Left forelimb (tissue), 1 donor: Measurements from ENCODE around the gene SPPL2C.

Experiments used
- DNase-seq: peaks from one replicate; pipeline ENCODE4 v3.0.0-alpha.2; 2018; ENCODE audit warnings: low spot score

SPPL2C gene

DNA sequence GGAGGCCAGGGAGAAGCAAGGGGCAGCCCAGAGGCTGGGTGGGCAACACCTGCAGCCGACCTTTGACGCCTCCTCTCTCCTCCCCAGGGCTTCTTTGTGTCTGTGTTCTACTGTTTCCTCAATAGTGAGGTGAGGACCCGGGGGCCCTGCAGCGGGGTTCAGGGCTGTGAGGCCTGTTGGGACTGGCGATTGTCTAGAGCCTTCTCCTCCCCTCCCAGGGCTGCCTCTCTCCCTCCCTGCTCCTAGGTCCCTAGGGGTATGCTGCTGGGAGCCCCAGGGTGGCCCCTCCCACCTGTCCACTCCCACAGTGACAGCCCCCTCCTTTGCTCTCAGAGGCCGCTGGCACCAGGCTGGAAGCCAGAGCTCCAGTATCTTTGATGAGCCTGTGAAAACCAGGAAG, 10.8 kb upstream of the SPPL2C start:
- no peak for DNase-seq

DNA sequence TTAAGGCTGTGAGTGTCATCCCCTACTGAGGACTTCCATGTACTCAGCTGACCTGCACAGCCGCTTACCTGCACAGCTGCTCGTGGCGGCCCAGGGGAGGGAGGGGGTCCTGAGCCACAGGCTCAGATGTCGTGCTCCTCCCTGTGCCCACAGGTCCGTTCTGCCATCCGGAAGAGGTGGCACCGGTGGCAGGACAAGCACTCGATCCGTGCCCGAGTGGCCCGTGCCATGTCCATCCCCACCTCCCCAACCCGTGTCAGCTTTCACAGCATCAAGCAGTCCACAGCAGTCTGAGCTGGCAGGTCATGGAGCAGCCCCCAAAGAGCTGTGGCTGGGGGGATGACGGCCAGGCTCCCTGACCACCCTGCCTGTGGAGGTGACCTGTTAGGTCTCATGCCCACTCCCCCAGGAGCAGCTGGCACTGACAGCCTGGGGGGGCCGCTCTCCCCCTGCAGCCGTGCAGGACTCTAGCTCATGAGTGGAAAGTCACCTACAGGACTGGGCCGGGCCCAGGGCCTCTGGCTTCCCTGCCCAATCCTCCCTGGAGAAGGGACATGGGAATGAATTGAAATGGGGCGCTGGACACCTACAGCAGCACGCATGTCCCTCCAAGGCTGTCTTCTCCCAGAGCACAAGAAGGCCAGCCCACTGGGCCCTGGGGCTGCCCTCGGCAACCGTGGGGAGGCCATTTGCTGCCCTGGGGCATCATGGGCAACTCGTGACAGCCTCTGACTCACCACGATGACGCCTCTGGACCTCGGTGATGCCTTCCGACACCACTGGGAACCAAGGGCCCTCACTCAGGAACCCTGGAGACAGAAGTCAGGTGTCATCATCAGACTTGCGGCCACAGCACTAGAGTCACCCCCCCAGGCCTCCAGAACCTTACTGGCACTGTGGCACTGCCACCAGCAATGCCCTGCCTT, 9.9 kb upstream of the SPPL2C start:
- DNase-seq, result no peak

DNA sequence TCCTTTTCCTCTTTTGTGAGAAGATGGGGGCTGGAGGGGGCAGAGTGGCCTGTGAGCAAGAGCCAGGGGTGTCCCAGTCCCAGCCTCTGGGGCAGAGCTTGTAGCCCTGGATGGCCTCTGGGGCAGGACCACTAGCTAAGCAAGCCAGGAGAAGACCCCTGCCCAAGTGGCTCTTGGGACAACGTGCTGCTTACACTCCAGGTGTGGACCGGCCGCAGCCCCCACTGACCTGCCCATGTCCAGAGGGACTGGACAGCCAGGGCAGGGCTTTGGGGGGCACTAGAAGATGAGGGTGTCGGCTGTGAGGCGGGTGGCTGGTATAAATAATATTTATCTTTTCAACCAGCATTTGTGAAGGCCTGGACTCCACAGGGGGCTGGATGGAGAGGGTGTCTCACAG, 9.2 kb upstream of the SPPL2C start:
- no peak for DNase-seq

DNA sequence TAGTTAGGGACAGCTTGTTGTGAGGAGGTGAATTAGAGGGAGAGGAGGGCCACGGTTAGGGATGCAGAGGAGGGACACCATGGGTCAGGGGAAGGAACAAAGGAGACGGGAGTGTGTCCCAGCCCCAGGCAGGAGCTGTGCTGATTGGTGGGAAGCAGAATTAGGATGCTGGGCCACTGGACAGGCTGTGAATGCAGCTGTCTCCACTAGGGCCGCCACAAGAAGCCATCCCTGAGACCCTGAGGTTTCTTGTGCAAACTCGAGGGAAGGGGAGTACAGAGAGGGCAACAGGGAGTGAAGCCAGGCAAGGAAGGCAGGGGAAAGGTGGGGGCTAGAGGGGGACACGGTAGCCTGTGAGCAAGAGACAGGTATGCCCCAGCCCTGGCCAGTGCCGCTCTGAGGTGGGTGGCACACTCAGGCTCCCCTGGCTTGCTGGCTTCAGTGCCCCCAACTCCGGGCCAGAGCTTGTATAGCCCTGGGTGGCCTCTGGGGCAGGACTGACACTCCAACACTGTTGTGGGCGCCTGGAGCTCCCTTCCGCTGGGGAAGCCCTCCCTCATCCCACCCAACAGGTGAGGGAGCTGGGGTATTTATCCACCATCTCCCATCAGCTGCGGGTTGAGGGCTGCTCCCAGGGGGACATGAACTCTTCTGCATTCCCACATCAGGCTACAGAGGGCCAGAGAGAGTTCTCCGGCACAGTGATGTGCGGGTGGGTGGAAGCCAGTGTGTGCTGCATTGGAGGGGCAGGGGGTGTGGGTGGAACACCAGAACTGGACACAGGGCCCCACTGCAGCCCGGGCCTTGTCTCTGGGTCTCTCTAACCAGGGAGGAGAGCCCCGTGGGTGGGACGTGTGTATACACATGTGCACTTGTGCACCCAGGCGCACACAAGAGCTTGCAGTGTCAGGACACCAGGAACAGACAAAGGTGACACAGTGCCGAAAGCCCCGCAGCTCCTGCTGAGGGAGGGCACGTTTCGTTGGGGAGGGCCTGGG, 8.3 kb upstream of the SPPL2C start:
- DNase-seq, result no peak

DNA sequence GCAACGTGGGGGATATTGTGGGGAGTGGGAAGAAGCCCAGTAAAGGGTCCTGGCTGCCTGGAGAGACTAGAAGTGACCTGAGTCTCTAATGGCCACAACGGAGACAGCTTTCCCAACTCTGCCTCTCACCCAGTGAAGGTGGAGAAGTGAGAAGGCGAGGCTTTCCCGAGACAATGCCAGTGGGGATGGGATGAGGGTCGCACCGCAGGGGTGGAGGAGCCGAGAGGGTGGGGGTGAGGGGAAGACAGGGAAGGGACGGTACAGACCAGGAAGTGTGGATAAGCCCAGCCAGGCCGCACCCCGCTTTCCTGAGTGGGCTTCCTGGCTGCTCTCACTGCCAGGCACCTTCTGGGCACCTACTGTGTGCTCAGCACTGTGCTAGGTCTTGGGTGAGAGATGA, 7.5 kb upstream of the SPPL2C start:
- no peak for DNase-seq

DNA sequence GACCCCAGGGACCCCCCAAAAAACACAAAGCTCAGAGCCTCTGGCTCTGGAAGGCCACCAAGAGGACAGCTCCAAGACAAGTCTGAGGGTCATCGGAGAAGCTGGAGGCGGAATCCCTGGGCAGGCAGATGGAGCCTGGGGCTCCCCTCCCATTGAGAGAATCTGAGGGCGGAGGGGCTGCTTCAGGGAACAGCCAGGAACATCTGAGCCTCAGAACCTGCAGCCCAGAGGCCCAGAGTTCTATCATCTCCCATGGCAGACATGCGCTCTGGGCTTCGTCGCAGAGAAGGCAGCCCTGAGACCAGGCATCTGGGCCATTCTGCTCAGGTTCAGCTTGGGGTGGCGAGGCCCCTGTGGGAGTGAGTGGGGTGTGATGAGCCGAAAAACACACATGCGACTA, 7.1 kb upstream of the SPPL2C start:
- DNase-seq, result no peak

DNA sequence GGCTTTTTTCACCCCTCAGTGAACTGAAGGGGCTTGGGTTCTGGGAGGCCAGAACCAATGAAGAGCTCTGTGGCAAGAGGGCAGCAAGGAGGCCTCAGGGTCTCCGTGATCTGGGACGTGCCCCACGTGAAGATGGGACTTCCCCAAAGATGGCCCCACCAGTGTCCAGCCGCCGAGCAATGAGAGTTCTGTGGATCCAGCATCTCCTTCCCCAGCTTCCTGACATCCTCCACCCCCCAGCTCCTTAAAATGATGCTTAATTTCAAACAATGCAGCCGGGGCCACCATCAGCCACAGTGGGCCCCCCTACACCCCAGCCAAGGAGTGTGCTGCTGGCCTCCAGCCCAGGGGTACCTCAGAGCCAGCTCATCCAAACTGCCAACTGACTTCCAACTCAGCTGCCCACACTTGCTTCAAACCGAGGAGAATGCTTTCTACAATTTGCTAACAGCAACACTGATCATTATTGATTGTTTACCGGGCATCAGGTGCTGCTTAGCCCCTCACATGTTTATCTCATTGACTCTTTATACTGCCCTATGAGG, 5.9 kb upstream of the SPPL2C start:
- DNase-seq, result no peak

DNA sequence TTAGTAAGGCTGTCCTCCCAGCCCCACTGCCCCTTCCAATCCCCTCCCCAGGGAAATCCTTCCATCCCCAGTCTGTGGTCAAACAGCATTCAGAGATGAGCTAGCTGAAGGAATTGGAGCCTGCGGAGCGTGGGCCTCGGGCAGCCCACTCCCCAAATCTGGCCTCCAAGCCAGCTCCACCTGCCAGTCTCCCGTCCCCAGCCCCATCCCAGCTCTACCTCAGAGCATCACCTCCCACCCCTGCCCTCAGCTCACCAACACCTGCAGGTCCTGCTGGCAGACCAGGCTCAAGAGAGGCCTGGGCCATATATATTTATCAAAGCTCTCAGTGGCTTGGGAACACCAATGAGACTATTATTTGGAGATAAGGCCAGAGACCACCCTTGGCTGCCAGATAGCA, 5.2 kb upstream of the SPPL2C start:
- DNase-seq, result no peak

DNA sequence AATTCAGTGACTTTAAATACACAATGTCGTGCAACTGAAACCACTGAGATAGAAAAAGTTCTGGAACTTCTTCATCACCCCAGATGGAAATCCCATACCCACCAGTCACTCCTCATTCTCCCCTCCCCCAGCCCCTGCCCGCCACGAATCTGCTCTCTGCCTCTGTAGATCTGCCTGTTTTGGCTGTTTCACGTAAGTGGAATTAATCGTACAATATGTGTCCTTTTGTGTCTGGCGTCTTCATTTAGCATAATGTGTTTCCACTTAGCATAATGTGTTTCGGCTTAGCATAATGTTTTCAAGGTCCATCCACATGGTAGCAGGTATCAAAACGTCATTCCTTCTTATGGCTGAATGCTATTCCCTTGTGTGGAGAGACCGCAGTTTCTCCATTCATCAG, 3.5 kb upstream of the SPPL2C start:
- no peak for DNase-seq

DNA sequence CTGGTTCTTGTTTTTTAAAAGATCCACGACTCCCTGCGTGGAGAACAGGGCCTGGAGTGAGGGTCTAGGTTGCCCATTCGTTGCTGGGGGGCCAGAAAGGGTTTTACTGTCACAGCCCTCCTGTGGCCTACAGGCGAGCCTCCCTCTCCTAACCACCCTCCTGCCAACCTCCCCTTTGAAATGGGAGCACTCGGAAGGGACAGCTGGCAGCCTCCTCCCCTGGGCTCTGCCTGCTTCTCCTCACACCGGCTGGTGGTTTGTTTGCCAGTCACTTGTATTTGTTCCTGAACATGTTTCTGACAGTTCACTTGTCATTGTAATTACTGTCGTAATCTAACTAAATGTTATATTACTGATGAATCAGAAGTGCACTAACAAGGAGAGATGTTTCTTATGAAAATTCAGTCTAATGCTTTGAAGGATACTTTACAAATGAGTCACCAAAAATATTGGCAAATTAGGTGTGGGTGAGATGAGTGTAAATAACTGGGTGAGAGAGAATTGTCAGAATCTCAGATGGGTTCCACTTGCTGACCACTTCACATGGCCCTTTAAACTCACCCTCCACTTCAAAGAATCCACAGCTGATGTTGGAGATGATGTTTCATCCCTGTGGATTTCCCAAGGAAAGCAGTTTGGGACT, 2.7 kb upstream of the SPPL2C start:
- no peak for DNase-seq

DNA sequence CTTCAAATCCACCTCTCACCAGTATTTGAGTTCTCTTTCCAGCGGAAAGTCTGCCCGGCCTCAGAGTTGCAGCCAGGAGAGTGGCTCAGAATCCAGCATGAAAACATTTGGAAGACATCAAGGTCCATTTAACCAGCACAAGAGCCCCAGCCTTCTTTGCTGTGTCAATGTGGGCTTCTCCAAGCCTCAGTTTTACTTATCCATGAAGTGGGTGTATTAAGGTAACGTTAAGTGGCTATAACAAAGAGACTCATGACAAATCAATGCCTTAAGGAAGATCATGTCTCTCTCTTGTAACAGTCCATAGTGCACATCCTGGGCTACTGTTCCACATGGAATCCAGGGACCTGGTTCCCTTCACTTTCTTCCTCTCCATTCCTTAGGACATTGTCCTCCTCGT, 959 bp upstream of the SPPL2C start:
- DNase-seq, result no peak

DNA sequence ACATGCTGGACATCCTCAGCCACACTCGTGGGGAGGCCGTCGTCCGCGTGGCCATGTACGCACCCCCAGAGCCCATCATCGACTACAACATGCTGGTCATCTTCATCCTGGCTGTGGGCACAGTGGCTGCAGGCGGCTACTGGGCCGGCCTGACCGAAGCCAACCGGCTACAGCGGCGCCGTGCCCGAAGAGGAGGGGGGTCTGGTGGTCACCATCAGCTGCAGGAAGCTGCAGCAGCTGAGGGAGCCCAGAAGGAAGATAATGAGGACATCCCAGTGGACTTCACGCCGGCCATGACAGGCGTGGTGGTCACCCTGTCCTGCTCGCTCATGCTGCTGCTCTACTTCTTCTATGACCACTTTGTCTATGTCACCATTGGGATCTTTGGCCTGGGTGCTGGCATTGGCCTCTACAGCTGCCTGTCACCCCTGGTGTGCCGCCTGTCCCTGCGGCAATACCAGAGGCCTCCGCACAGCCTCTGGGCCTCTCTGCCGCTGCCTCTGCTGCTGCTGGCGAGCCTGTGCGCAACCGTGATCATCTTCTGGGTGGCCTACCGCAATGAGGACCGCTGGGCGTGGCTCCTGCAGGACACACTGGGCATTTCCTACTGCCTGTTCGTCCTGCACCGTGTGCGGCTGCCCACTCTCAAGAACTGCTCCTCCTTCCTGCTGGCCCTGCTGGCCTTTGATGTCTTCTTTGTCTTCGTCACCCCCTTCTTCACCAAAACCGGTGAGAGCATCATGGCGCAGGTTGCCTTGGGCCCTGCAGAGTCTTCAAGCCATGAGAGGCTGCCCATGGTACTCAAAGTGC, 900 bp downstream of the SPPL2C start:
- no peak for DNase-seq

DNA sequence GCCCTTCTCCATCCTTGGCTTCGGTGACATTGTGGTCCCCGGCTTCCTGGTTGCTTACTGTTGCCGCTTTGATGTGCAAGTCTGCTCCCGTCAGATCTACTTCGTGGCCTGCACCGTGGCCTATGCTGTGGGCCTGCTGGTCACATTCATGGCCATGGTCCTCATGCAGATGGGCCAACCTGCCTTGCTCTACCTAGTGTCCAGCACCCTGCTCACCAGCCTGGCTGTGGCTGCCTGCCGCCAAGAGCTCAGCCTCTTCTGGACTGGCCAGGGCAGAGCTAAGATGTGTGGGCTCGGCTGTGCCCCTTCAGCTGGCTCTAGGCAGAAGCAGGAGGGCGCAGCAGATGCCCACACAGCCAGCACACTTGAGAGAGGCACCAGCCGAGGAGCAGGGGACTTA, 1.5 kb downstream of the SPPL2C start:
- DNase-seq, result no peak

DNA sequence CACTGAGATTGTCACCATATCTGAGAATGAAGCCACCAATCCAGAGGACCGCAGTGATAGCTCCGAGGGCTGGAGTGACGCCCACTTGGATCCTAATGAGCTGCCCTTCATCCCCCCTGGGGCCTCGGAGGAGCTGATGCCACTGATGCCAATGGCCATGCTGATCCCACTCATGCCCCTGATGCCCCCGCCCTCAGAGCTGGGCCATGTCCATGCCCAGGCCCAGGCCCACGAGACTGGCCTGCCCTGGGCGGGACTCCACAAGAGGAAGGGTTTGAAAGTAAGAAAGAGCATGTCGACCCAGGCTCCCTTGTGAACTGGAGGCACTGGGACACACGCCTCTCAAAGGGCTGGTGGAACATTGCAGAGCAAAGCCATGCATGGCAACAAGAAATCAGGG, 2.0 kb downstream of the SPPL2C start:
- no peak for DNase-seq

DNA sequence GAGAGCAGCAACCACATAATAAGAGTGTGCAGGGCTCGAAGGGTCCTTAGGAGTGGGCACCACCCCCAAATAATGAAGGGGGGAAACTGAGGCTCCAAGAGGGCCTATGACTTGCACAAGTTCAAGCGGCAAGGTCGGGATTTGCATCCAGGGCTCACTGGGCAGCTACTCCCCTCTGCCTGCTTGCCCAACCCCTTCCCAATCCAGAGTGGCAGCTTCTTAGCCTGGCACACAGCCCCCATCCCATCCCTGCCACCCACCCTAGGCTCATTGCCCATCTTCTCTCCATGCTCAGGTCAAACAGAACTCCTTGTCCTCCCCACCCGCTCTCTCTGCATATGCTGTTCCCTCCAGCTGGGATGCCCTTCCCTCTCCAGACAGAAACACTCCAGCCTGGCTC, 2.4 kb downstream of the SPPL2C start:
- DNase-seq, result no peak

DNA sequence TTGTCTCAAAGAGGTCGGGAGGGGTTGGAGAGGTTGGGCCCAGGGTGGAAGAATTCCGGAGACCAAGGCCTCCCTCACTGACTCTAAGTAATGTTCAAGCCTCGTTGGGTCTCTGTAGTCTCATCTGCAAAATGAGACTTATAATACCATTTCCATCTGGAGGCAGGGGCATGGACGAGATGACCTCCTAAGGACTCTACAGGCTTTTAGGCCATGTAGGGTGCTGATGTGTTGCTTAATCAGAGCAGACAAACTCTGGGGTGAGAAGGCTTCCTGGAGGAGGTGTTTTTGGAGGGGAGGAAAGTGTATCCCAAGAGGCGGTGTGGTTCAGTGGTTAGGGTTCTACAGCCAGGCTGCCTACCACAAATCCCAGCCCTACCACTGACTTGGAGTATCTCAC, 3.1 kb downstream of the SPPL2C start:
- no peak for DNase-seq

DNA sequence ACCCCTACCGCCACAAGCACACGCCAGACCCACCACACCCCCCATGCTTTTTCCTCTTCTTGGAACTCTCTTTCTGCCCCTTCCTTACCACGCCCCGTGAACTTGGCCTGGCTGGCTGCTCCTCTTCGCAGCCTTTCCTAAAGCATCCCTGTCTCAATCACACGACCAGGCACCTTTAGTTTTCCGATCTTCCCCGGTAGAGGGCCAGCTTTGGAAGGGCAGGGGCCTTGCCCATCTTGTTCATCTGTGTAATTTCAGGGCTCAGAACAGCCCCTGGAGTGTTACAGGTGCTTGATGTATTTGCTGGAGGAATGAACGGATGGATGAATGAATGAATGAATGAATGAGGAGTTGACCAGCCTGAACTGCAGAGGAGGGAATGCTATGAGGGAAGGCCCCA, 3.7 kb downstream of the SPPL2C start:
- no peak for DNase-seq

DNA sequence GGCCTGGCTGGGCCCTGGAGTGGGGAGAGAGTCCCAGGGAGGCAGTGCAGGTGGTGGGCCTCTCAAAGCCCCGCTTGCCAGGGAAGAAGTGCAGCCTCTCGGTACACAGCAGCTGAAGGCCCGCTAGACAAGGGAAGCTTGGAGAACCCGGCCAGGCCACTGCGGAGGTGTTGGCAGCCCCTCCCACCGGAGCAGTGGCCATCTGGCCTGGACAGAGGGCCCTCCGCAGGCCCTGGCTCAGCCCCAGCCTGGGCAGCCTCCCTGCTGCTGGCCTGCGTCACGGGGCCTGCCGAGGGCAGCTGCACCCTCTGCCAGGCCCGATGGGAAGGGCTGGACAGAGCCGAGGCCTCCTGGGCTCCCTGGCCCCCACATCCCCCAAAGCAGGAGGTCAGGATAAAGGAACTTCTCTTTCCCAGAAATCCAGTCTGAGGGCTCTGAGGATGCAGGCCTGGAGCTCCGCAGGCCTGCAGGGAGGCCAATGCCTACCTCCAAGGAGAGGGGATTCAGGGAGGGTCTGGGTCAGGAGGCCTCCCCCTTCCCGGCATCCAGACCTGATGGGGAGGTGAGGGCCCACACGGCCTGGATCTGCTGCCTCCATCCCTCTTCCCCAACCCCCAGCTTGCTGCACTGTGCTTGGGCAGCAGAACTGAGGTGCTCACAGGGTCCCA, 4.3 kb downstream of the SPPL2C start:
- no peak for DNase-seq

DNA sequence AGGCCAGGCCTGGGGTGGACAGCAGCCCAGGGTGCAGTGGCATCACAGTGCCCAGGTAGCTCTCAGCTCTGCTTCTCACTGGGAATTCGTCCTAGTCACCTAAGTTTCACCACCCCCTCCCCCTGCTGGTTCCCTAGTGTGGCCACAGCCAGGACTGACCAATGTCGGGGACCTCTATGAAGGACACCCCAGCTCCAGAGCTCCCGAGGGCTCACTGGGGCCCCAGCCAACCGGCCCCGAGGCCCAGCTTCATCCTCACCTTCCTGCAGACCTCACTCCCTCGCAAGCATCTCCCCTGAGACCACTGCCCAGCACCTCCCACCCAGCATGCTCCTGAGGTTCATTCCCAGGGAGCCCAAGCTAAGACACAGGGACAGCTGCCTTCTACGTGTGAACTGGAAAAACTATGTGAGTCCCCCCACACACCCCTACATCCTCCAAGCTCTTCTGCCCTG, 4.9 kb downstream of the SPPL2C start:
- no peak for DNase-seq

DNA sequence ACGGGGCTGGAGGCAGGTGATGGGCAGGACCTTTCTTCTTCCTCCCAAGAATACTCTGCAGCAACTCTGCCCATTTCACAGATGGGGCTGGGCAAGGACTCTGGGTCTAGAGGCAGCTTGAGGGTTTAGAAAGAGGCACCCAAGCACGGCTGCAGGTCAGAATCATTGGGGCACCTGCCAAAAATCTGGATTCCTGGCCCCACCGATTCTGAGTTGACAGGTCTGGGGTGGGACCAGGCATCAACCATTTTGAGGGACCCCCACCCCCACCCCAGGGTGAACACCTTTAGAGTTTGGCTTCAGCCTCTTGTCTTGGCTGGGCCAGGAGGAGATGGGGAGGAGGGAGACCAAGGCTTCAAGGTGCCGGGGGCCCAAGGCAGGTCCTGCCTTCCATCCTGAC, 5.3 kb downstream of the SPPL2C start:
- DNase-seq, result no peak

DNA sequence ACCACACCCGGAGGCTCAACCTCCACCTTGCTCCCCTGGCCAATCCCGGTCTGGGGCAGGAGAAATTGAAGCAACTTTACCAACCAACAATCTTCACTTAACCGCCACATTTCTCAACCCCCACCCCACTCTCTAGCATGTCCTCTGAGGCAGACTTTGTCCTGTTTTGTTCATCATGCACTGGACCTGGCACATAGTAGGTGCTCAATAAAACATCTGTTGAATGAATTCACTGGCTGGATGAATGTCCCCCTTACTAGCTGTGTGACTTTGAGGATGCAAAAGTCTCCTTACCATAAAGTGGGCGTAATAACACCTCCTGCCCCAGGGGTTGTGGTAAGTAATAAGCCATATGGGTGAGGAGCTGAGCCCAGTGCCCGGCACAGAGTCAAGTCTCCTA, 5.8 kb downstream of the SPPL2C start:
- no peak for DNase-seq
